NCI-H748 treated with DMSO at 0.1 percent for 48 hours (cell line): ENCODE measurements around the gene EVX1.

Source experiments
- DNase-seq: peaks from one replicate; lab custom pipeline; 2025; lab: John Stamatoyannopoulos, UW

Gene EVX1

GRCh38 chr7:27242555-27243339 is at the start of gene EVX1:
Gene EVX1, plus strand, starts transcription at chr7:27242802. Its CDS starts 229 bp downstream, at chr7:27243031.
- DNase-seq = peak; percentile 84

DNA sequence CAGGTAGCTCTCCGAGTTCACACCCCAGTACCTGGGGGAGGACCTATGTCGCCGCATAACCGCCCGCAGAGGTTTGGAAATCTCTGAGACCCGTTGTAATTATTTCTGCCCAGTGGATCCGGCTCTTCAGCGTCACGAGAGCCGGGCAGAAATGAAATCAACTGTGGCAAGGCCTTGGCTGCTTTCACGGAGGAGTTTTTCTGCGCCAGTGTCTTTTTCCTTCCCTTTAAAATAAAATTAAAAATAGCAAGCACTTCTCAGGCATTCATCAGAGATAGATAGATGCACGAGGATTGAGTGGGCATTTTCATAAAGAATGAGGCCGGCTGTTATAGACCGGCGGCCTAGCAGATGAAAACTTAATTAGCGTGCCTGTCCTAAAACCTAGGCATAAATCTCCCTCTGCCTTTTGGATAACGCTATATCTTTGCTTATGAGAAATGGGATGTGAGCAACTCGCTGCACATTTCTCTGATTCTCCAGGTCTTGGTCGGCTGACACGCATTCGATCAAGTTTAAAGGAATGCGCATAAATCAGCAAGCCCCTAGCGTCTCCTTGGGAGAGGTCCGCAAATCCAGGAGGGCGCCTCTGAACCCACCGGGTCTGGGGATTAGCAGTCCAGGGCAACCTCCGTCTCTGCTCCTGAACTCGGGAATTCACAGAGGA is 49.1 kb upstream of the EVX1 start:
- DNase-seq = no peak

GRCh38 chr7:27194002-27194352 is 48.6 kb upstream of the EVX1 start:
- DNase-seq = no peak

DNA sequence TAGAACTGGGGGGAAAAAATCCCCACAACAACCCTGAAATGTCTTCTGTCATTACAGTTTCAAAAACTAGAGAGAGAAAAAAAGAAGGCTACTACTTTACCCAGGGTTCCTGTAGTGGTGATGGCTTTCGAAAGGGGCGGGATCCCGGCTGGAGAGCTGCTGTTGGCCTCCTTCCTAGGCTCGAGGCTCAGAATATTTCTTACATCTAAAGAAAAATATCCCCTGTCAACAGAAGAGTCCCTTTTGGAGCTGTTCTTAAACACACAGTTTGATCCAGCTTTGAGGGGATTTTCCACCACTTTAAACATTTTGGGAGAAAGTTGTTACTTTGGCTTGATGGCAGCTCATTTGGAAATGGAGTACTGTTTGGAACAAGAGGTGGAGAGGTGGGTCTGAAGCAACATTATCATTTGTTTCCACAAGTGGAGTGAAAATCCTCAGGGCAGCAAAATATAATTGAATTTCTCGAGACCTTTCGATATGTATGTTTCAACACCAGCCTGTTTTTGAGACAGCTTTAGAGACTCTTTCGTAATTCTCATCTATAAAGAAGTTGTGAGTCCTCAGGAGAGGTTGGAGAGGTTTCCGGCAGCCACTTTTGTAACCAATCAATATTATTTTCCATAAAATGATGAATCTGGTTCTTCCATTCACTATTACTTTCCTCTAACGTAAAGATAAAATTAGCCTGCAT is 47.8 kb upstream of the EVX1 start:
- DNase-seq = no peak

DNA sequence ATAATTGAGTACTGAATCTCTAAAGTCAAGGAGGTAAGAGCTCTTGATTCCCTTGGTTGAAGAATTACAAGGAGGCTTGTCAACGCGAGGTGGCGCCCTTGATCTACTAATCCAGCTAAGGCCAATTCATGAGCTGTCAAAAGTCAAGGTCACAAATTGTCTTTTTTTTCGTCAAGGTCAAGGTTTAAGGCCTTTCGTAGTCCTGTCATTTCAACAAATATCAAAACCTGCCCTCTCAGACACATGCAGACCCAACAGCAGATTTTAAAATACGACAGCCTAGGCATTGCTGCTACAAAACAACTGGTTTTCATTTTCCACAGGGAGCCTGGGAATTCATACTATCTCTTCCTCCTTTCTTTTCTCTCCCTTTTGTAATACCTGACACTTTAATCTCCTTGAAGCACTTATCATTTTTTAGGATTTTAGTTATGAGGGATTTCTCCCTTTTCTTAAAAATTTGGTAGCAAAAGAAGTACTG is 46.3 kb upstream of the EVX1 start:
- DNase-seq = peak; percentile 66

DNA sequence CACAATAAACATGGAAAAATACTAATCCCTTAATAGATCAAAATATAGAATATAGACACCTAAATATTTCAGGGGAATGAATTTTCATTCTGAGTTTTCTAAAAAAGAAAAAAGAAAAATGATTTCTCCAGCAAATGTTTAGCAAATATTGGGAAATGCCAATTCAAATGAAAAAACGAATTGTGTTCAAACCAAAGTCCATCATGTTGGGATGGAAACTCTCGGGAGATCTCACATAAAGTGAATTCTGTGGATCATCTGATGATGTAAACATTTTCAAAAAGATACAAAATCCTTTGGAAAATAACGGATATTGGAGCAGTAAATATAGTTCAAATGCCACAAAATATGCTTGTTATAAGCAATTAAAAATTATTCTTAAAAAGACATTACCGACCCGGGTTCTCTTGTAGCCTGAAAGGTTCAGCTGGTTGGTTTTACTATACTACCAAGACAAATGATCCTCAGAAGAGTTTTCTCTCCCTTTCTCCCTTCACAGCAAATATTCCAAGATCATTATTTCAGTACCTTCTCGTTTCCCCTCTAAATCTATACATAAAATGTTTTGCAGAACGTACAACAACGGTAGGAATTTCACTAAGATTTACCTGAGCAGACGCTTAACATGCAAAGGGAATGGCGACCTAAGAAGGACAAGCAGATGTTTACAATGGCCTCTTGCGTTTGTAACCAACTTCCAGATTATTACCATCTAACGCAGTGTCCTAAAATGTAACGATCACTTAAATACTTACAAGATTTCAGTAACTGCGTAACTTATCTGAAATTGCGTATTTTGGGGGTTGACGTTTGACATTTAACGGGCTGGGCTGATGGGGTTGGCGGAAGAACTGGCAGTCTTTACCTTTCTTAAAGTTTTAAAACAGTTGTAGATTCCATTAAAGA is 45.2 kb upstream of the EVX1 start:
- DNase-seq = no peak

- DNase-seq = no peak
These were observed 44.3 kb upstream of the EVX1 start for GRCh38 chr7:27198138-27198841.

DNA sequence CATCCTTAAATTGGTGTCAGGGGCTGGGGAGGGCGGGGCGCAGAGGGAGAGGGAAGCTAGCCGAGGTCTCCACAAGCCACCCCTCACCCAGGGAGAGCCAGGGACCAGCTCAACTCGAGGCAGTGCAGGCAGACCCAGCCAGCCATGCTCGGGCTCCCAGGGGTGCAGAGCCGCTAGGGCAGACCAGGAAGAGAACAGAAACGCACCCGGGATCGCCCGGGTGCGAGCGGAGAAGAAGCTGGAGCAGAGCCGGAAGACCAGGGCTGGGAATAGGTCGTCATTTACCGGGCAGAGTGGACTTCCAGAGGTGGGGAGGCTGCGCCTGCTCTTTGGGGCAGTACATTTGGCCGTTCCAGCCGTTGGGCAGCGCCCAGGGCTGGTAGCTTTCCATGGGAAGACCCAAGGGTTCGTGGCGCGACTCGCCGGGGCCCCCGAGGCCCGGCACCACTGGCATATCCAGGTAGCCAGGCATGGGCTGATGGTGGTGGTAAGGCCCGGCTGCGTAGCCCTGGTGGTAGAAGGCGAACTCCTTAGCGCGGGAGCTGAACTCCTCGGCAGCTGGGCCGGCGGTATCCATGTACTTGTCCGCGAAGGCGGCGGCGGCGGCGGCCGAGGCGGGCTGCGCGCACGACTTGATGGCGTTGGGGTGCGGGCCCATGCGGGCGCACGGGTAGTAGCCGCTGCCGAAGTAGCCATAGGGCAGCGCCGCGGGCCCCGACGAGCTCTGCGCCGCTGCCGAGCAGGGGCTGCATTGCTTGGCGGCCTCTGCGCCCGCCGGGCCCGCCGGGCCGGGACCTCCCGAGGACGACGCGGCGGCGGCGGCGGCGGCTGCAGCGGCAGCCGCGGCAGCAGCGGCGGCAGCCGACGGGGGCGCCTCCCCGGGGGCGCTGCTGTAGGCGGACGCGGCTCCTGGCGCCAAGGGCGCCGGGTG is 43.5 kb upstream of the EVX1 start:
- DNase-seq = no peak

DNA sequence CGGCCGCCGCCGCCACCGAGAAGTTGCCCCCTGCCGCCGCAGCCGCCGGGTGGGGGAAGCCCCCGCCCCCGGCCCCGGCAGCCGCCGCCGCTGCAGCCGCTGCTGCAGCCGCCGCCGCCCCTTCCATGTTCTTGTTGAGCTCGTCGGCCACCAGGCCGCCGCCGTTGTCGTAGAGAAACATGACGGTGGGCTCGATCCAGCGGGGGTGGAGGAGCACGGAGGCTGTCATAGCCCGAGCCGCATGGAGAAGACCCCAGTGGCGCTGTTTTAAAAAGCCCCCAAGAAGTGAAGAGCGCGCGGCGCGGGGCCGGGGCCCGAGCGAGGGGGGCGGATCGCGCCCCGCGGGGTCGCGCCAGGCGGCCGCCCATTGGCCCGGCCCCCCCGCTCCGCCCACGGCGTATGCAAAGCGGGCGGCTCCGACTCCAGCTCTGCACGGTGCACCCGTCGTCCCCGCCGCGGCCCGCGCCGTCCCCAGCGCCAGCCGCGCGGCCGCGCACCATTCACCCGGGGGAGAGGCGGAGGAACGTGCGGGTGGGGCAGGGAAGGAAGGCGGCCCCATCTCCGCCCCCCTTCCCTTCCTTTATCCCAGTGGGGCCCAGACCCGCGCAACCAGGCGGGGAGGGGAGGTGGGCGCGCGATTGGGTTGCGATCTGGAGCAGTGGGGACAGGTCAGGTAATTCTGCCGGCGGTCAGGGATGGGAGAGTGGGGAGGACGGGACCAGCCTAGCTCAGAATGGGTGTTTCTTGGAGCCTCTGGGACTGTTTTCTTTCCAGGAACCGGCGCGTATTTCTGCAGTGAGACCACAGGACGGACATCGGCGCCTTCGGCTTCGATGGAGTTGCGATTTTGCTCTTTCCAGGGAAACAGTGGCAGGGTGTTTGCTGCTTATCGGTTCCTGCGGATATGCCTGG is 42.5 kb upstream of the EVX1 start, which contains the start of gene HOXA13:
Gene HOXA13 (minus strand): TSS at position 243 of the 912 bp plus-strand sequence. CDS start 14 bp downstream, at position 229.
- peak; percentile 49 for DNase-seq

DNA sequence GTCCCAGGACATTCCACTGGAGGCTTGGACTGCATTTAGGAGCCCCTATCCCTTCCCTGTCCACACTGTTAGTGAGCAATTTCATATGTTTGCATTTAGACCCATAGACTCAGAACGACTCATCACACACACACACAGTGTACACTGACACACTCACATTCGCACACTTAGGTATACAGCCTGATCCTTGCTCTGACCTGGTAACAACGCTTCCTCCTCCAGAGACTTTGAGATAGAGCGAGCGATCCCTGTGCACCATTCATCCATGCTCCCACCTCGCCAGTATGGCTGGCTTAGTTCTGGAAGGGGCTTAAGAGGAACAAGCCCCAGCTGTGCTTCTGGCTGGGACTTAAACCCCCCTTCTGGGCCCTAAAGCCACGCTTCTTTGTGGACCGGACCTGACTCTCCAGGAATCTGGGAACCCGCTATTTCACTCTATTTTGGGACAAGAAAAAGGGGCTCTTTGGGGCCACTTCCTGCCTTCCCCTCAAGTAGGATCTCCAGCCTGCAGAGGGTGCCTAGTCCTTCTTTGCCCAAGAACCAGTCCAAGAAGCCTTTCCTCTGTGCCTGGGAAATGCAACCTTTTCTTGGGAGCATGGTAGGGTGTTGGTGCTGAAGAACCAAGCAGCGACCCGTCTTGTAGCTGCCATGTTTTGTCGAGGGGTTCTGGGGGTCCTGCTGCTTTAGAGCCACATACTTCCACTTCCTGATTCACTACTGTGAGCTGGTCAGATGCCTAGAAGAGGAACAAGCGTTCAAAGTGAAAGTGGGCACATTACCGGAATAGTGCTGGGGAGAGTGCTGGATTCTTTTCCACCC is 41.6 kb upstream of the EVX1 start:
- no peak for DNase-seq

- DNase-seq = no peak
These were observed 41.0 kb upstream of the EVX1 start for GRCh38 chr7:27201580-27202017.

- DNase-seq = no peak
These were observed 40.4 kb upstream of the EVX1 start for GRCh38 chr7:27202018-27202861.

DNA sequence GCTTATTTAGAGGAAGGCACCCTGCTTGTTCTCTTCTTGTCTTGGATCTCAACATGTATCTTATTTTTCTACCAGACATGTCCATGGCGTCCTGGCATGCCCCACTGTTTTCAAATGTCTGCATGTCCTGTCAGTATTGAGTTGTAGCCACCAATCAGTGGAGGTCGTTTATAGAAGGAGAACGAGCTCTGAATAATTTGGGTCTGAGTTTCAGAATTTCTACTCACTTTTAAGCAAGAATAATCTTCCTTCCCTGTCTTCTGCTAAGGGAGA is 39.8 kb upstream of the EVX1 start:
- no peak for DNase-seq

DNA sequence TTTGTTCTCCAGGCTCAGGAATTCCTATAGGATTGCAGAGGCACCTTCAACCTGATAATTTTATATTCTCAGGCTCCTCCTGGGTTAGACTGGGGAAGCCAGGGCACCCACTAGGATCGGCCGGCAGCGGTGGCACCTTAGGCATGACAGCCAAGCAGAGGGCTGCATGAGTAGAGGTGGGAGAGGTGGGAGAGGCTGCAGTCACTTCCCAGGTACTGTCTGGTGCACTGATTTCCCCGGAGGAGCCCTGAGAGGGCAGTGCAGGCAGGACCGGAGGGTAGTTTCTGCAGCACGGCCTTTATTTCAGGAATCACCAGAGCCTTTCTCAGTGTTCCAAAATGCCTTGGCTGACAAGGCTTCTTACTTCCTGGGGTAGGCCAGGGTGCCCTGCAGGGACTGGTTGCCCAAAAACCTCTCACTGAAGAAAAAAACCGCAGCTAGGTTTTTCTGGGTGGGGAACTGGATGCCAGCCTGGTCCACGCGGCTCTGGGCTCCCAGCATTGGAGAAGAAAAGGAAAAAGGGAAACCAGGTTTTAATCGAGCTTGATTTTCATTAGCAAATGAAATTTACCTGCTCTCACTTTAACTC is 39.1 kb upstream of the EVX1 start:
- DNase-seq = no peak

DNA sequence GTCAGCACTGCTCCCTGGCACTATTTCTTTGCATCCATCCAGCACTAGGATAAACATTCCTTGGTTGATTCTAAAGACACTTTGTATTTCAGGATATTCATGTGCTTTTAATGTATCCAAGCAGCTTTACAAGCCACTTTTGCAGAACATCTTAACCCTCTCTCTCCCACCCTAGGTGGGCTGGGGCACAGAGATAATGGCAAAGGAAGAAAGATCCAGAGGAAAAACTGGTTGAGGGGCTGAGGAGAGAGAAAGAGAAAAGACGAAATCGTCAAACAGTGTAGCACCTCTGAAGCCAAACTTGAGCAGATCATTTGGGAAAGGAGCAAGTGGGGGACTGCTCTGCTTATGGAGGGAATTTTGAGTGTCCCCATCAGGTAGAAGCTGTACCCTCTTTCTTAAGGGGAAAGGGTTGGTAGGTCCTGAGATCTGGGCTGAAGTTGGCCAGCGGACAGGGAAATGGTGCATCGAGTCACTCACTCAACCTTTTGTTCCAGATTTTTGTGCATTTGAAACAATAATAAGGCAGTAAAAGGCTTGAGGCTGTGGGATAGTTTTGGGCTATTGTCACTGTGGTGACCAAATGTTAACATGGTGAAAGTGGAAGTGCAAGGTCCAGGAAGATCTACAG is 38.5 kb upstream of the EVX1 start:
- DNase-seq = no peak

GRCh38 chr7:27204851-27205322 is 37.7 kb upstream of the EVX1 start:
- DNase-seq = no peak
